ENCODE results near the gene FAM107B. TPM values are rescaled to one million over a fixed set of nuclear protein-coding genes. Genes with fewer than 3 reads are reported as not detected.

Gene FAM107B
- total RNA-seq, 2 experiments from 2014 or later: 130 to 135 TPM

GRCh38 chr10:14555807-14556206, 218.9 kb downstream of the FAM107B start:
- H3K9me3 Mint-ChIP-seq (ENCODE audit: insufficient read depth): no peaks in the 10 kb centered on the region
- peaks cover 72% of the 10 kb centered on the region for H3K36me3 Mint-ChIP-seq (ENCODE audit: low read depth)
- POLR2A ChIA-PET: no interaction called here

DNA sequence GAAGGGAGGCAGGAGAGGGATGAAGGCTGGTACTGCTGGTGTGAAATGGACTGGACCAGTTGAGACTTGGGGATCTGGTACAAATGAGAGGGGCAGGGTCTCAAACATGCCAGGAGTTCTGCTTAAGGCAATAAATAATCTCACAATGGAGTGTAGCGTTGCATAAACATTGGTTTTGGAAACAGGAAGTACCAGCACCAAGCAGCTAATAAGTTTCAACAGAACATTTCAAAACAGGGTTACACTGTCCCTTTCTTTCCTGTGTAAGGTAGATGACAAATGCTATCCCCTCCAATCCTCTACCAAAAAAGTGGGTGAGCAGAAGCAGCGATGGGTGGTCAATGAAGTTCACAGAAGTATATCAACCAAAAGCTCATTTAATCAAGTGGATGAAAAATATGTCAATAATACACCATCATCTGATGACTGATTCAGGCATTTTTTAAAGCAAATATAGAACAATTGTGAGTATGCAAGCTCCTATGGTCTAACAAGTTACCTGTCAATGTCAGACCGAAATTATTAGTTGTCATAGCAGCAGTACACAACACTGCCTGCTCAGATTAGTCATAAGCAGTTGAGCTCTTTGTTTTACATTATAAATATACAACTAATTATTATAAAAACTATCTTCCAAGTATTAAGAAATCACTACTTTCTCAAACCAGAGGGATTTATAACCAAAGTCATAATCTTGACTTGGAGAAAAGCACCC, 220.0 kb downstream of the FAM107B start:
- H3K4me1 Mint-ChIP-seq (ENCODE audit: low read depth): peaks cover 89% of the 10 kb centered on the region
- H3K9me3 Mint-ChIP-seq (ENCODE audit: insufficient read depth): no peaks in the 10 kb centered on the region
- H3K27ac Mint-ChIP-seq: peak overlapping the region; percentile 79
- H3K4me3 Mint-ChIP-seq: no peak overlapping the region
- peak; percentile 35 for ATAC-seq
- no peak for DNase-seq
- POLR2A ChIA-PET: interaction anchor here (0.6 to 1.7 kb wide), 6 partner anchors 9 to 51 kb away, joined by 3 to 10 read pairs (median 4); no protein-coding TSS in a partner anchor
- no peaks in the 10 kb centered on the region for H3K27me3 Mint-ChIP-seq (ENCODE audit: low read depth)
- H3K36me3 Mint-ChIP-seq (ENCODE audit: low read depth): peaks cover 70% of the 10 kb centered on the region
- CTCF ChIA-PET: interaction anchor here (0.9 to 3.8 kb wide), 9 partner anchors 9 to 283 kb away, joined by 3 to 41 read pairs (median 5); partner anchors contain the start of genes CDNF, HSPA14 and MSANTD7

More at GRCh38 chr10:14555807-14556206, 218.9 kb downstream of the FAM107B start:
- Mint-ChIP-seq H3K27me3 (ENCODE audit: low read depth) (no peaks in the 10 kb centered on the region), H3K4me1 (ENCODE audit: low read depth) (peaks cover 91% of the 10 kb centered on the region), H3K27ac (peak overlapping the region; percentile 73), H3K4me3 (no peak overlapping the region)
- CTCF ChIA-PET: interaction anchor here (0.9 to 1.1 kb wide), 4 partner anchors 13 to 268 kb away, joined by 3 to 5 read pairs (median 4); no protein-coding TSS in a partner anchor
- ATAC-seq (no peak), DNase-seq (no peak)

DNA sequence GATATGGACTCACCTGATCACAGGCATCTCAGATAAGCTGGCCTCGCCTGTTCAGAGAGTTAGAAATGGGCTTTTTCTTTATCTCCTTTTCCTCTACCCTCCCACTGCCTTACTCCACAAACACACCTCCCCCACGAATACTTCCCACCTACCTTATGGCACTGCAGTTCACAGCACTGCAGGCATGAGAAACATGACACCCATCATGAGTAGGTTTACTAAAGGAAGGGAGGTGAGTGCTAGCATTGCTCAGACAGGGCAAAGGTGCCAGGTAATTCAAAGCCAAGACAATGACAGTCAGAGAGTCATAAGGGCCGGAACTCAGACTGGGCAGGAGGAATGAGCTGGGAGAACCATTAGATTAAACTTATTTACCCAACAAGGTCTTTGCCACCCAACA, 220.6 kb downstream of the FAM107B start:
- ATAC-seq (no peak), DNase-seq (no peak)
- Mint-ChIP-seq H3K9me3 (ENCODE audit: insufficient read depth) (no peaks in the 10 kb centered on the region), H3K4me3 (no peak overlapping the region), H3K4me1 (ENCODE audit: low read depth) (peaks cover 91% of the 10 kb centered on the region), H3K27ac (peak overlapping the region; percentile 79), H3K36me3 (ENCODE audit: low read depth) (peaks cover 73% of the 10 kb centered on the region), H3K27me3 (ENCODE audit: low read depth) (no peaks in the 10 kb centered on the region)
- ChIA-PET POLR2A (interaction anchor here (0.6 to 1.7 kb wide), 9 partner anchors 8 to 284 kb away, joined by 3 to 10 read pairs (median 3); partner anchors contain the start of genes CDNF, HSPA14 and MSANTD7), CTCF (interaction anchor here (0.9 to 3.8 kb wide), 11 partner anchors 10 to 284 kb away, joined by 3 to 41 read pairs (median 4); partner anchors contain the start of genes CDNF, HSPA14 and MSANTD7)

GRCh38 chr10:14553448-14553847, 221.2 kb downstream of the FAM107B start:
- no peaks in the 10 kb centered on the region for H3K9me3 Mint-ChIP-seq (ENCODE audit: insufficient read depth)
- peak; percentile 32 for ATAC-seq
- peak overlapping the region; percentile 37 for H3K4me3 Mint-ChIP-seq
- H3K4me1 Mint-ChIP-seq (ENCODE audit: low read depth): peaks cover 87% of the 10 kb centered on the region
- CTCF ChIA-PET: interaction anchor here (0.7 to 3.8 kb wide), 9 partner anchors 10 to 269 kb away, joined by 3 to 41 read pairs (median 4); no protein-coding TSS in a partner anchor
- no peaks in the 10 kb centered on the region for H3K27me3 Mint-ChIP-seq (ENCODE audit: low read depth)
- peak overlapping the region; percentile 78 for H3K27ac Mint-ChIP-seq
- POLR2A ChIA-PET: interaction anchor here (0.7 to 1.7 kb wide), 7 partner anchors 9 to 284 kb away, joined by 3 to 10 read pairs (median 3); partner anchors contain the start of genes CDNF, HSPA14 and MSANTD7
- H3K36me3 Mint-ChIP-seq (ENCODE audit: low read depth): peaks cover 69% of the 10 kb centered on the region
- no peak for DNase-seq

GRCh38 chr10:14552015-14552414, 222.7 kb downstream of the FAM107B start:
- Mint-ChIP-seq H3K27ac (peak overlapping the region; percentile 47), H3K4me3 (no peak overlapping the region), H3K4me1 (ENCODE audit: low read depth) (peaks cover 79% of the 10 kb centered on the region), H3K9me3 (ENCODE audit: insufficient read depth) (no peaks in the 10 kb centered on the region), H3K36me3 (ENCODE audit: low read depth) (peaks cover 67% of the 10 kb centered on the region), H3K27me3 (ENCODE audit: low read depth) (no peaks in the 10 kb centered on the region)
- ATAC-seq: no peak
- no peak for DNase-seq
- POLR2A ChIA-PET: interaction anchor here (1.4 kb wide), 1 partner anchor 9 kb away, joined by 6 read pairs; no protein-coding TSS in a partner anchor
- CTCF ChIA-PET: interaction anchor here (1.5 to 3.8 kb wide), 4 partner anchors 9 to 271 kb away, joined by 6 to 41 read pairs (median 22); no protein-coding TSS in a partner anchor

GRCh38 chr10:14550471-14550981, 224.2 kb downstream of the FAM107B start:
- Mint-ChIP-seq H3K4me1 (ENCODE audit: low read depth) (peaks cover 77% of the 10 kb centered on the region), H3K27ac (peak overlapping the region; percentile 24), H3K36me3 (ENCODE audit: low read depth) (peaks cover 57% of the 10 kb centered on the region), H3K4me3 (no peak overlapping the region), H3K27me3 (ENCODE audit: low read depth) (no peaks in the 10 kb centered on the region), H3K9me3 (ENCODE audit: insufficient read depth) (no peaks in the 10 kb centered on the region)
- ATAC-seq (no peak), DNase-seq (no peak)
- POLR2A ChIA-PET: interaction anchor here (0.6 kb wide), 1 partner anchor 23 kb away, joined by 3 read pairs; no protein-coding TSS in a partner anchor
- CTCF ChIA-PET: interaction anchor here (1.0 to 6.8 kb wide), 6 partner anchors 10 to 409 kb away, joined by 3 to 45 read pairs (median 4); partner anchors contain the start of gene MEIG1

DNA sequence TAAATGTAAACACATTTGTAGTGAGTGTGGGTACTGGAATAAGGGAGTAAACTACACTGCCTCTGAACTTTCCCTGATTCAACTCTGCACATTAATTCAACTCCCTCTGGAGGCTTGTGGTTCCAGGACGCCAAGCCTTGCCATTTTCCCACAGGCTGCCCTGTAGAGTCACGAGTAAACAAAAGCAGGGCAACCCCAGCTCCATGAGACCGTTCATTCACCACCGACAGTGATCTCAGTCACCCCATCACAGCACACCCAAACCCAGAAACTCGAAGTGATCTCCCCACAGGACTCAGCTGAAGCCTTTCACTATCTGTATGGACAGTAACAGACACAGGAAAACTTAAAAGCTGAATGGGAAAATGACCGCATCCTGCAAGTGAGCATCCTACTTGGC, 225.2 kb downstream of the FAM107B start:
- no peak overlapping the region for H3K4me3 Mint-ChIP-seq
- ATAC-seq: no peak
- CTCF ChIA-PET: interaction anchor here (1.3 to 6.8 kb wide), 4 partner anchors 11 to 410 kb away, joined by 3 to 45 read pairs (median 7); partner anchors contain the start of gene MEIG1
- DNase-seq: no peak
- H3K27ac Mint-ChIP-seq: peak overlapping the region; percentile 9
- H3K36me3 Mint-ChIP-seq (ENCODE audit: low read depth): peaks cover 56% of the 10 kb centered on the region
- no peaks in the 10 kb centered on the region for H3K9me3 Mint-ChIP-seq (ENCODE audit: insufficient read depth)
- no peaks in the 10 kb centered on the region for H3K27me3 Mint-ChIP-seq (ENCODE audit: low read depth)
- POLR2A ChIA-PET: no interaction called here
- H3K4me1 Mint-ChIP-seq (ENCODE audit: low read depth): peaks cover 75% of the 10 kb centered on the region

GRCh38 chr10:14548970-14549369, 225.7 kb downstream of the FAM107B start:
- ATAC-seq (no peak), DNase-seq (no peak)
- Mint-ChIP-seq H3K27me3 (ENCODE audit: low read depth) (no peaks in the 10 kb centered on the region), H3K4me3 (no peak overlapping the region), H3K4me1 (ENCODE audit: low read depth) (peaks cover 75% of the 10 kb centered on the region), H3K27ac (no peak overlapping the region), H3K36me3 (ENCODE audit: low read depth) (peaks cover 51% of the 10 kb centered on the region), H3K9me3 (ENCODE audit: insufficient read depth) (no peaks in the 10 kb centered on the region)
- ChIA-PET CTCF (interaction anchor here (1.0 to 6.8 kb wide), 3 partner anchors 11 to 50 kb away, joined by 3 to 45 read pairs (median 11); no protein-coding TSS in a partner anchor), POLR2A (no interaction called here)

DNA sequence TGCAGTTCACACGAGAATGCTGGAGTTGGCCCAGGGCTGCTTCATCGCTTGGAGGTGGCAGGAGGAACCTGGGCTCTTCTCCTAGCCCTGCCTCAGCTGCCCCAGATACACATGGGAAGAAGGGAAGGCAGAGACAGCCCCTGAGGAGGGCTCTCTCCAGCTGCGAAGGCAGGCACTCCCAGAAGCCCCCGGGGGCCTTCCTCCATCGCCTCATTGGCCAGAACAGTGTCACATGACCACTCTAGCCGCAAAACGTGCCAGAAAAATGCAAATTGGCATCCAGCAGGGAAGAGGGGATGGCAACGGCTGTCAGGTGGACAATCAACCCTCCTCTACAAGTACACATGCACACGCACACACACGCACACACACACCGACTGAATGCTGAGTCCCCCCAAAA, 226.2 kb downstream of the FAM107B start:
- Mint-ChIP-seq H3K4me3 (no peak overlapping the region), H3K9me3 (ENCODE audit: insufficient read depth) (no peaks in the 10 kb centered on the region), H3K4me1 (ENCODE audit: low read depth) (peaks cover 75% of the 10 kb centered on the region), H3K27ac (no peak overlapping the region), H3K36me3 (ENCODE audit: low read depth) (peaks cover 51% of the 10 kb centered on the region), H3K27me3 (ENCODE audit: low read depth) (no peaks in the 10 kb centered on the region)
- POLR2A ChIA-PET: interaction anchor here (1.7 kb wide), 1 partner anchor 21 kb away, joined by 5 read pairs; no protein-coding TSS in a partner anchor
- DNase-seq (no peak), ATAC-seq (no peak)
- CTCF ChIA-PET: interaction anchor here (1.0 to 6.8 kb wide), 3 partner anchors 11 to 49 kb away, joined by 3 to 45 read pairs (median 10); no protein-coding TSS in a partner anchor

DNA sequence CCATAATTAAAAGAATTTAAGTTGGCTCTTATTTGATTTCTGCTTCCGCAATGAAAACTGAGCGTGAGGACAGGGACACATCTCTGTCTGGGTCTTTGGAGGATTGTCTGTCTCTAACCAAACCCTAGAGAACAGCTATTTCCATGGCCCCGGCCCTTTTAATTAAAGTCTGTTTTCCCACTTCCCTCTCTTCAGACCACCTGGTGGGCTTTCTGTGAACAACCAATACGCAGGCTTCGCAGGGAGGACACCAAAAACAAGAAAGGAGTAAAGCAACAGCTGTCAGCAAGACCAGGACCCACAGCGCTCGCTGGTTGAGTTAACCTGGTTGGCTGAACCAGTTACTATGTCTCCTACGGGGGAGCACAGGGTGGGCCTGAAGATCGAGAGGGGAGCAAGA, 226.9 kb downstream of the FAM107B start:
- no peak for ATAC-seq
- no peak for DNase-seq
- peak overlapping the region; percentile 16 for H3K27ac Mint-ChIP-seq
- ChIA-PET CTCF (interaction anchor here (1.0 to 6.8 kb wide), 3 partner anchors 11 to 49 kb away, joined by 3 to 45 read pairs (median 10); no protein-coding TSS in a partner anchor), POLR2A (interaction anchor here (1.7 kb wide), 1 partner anchor 21 kb away, joined by 5 read pairs; no protein-coding TSS in a partner anchor)
- H3K36me3 Mint-ChIP-seq (ENCODE audit: low read depth): peaks cover 44% of the 10 kb centered on the region
- H3K4me1 Mint-ChIP-seq (ENCODE audit: low read depth): peaks cover 75% of the 10 kb centered on the region
- H3K9me3 Mint-ChIP-seq (ENCODE audit: insufficient read depth): no peaks in the 10 kb centered on the region
- H3K4me3 Mint-ChIP-seq: no peak overlapping the region
- no peaks in the 10 kb centered on the region for H3K27me3 Mint-ChIP-seq (ENCODE audit: low read depth)

DNA sequence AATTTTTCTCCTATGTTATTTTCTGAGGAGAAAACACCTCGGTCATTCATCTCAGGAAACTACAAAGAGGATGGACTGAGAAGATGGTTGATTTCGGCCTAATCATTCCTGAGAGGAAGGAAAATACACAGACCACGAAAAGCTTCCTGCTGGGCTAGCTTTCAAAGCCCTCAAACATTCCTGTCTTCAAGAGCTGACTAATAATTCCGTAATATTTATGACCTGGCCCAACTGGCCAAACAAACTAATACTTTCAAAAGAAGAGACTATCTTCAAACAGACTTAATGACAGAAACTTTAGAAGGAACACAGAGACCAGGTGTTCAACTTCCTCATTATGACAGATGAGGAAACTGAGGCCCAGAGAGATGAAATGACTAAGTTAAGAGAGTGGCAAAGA, 228.9 kb downstream of the FAM107B start:
- H3K4me1 Mint-ChIP-seq (ENCODE audit: low read depth): peaks cover 77% of the 10 kb centered on the region
- no peaks in the 10 kb centered on the region for H3K27me3 Mint-ChIP-seq (ENCODE audit: low read depth)
- H3K9me3 Mint-ChIP-seq (ENCODE audit: insufficient read depth): no peaks in the 10 kb centered on the region
- H3K27ac Mint-ChIP-seq: no peak overlapping the region
- ATAC-seq (no peak), DNase-seq (no peak)
- CTCF ChIA-PET: interaction anchor here (1.1 to 6.8 kb wide), 7 partner anchors 7 to 277 kb away, joined by 3 to 45 read pairs (median 5); no protein-coding TSS in a partner anchor
- peaks cover 46% of the 10 kb centered on the region for H3K36me3 Mint-ChIP-seq (ENCODE audit: low read depth)
- POLR2A ChIA-PET: no interaction called here
- H3K4me3 Mint-ChIP-seq: no peak overlapping the region
